SK-N-SH (cell line): ENCODE results near the gene PKIB. TPM values are rescaled to one million over a fixed set of nuclear protein-coding genes. Genes with fewer than 3 reads are reported as not detected.

Experiments
- CTCF ChIA-PET: fragments of 300-600, 350-600 bp; formaldehyde crosslinking; extraction: SDS; loops from one replicate; lab custom pipeline; 2021; lab: Yijun Ruan, JAX
- POLR2A ChIA-PET: fragments of 350-600 bp; sonication (Branson Sonifier 250); formaldehyde crosslinking; extraction: SDS; loops from one replicate; lab custom pipeline; 2020; ENCODE audit warnings: antibody characterized with exemption, inconsistent platforms; lab: Yijun Ruan, JAX
- DNase-seq: peaks from one replicate; pipeline ENCODE4 v3.0.0; 2012
- H2AFZ ChIP-seq: fragments of 200-600 bp; sonication (generic); 2 replicates; pipeline ENCODE4 v1.8.1; 2016; ENCODE audit warnings: antibody characterized with exemption, mild to moderate bottlenecking, low read depth
- H3F3A ChIP-seq: fragments of 200-600 bp; sonication (generic); replicated peaks from 2 replicates; pipeline ENCODE3; 2016; ENCODE audit warnings: antibody characterized with exemption, mild to moderate bottlenecking; ENCODE audit not compliant: insufficient read depth
- H3K27ac ChIP-seq, 2 experiments: fragments of 200-500 bp in 1 of 2; fragments of 200-600 bp in 1 of 2; sonication (Bioruptor generic) in 1 of 2; sonication (generic), shearing (Covaris generic) in 1 of 2; 2 replicates each; pipeline versions ENCODE4 v1.5.1 to v1.6.1; 2014 to 2016; ENCODE audit warnings: low read depth in 2 of 2, inconsistent platforms in 1 of 2, low read length in 1 of 2, mild to moderate bottlenecking in 1 of 2, mixed read lengths in 1 of 2
- H3K27me3 ChIP-seq: fragments of 200-600 bp; sonication (generic), shearing (Covaris generic); 2 replicates; pipeline ENCODE4 v1.6.1; 2016; ENCODE audit warnings: mixed run types; ENCODE audit not compliant: insufficient read depth
- H3K36me3 ChIP-seq, 2 experiments: fragments of 200-500 bp in 1 of 2; fragments of 200-600 bp in 1 of 2; sonication (Bioruptor generic) in 1 of 2; sonication (generic) in 1 of 2; replicated peaks in 1 of 2; 2 replicates each; pipeline versions ENCODE3 to v1.5.1; 2014 to 2016; ENCODE audit warnings: low read length in 1 of 2, mild to moderate bottlenecking in 1 of 2; ENCODE audit not compliant: insufficient read depth in 2 of 2, control insufficient read depth in 1 of 2
- H3K4me1 ChIP-seq, 2 experiments: fragments of 200-500 bp in 1 of 2; fragments of 200-600 bp in 1 of 2; sonication (Bioruptor generic) in 1 of 2; sonication (generic), shearing (Covaris generic) in 1 of 2; 2 replicates each; pipeline versions ENCODE4 v1.5.1 to v1.6.1; 2014 to 2016; ENCODE audit warnings: low read depth in 1 of 2, low read length in 1 of 2, mixed run types in 1 of 2; ENCODE audit not compliant: insufficient read depth in 2 of 2, control insufficient read depth in 1 of 2
- H3K4me2 ChIP-seq: fragments of 200-600 bp; sonication (generic), shearing (Covaris generic); 2 replicates; pipeline ENCODE4 v1.6.1; 2017; ENCODE audit warnings: mixed run types
- H3K4me3 ChIP-seq, 2 experiments: fragments of 200-500 bp in 1 of 2; fragments of 200-600 bp in 1 of 2; sonication (Bioruptor generic) in 1 of 2; sonication (generic), shearing (Covaris generic) in 1 of 2; 2 replicates each; pipeline versions ENCODE4 v1.5.1 to v1.8.1; 2014 to 2016; ENCODE audit warnings: low read depth in 2 of 2, inconsistent platforms in 1 of 2, low read length in 1 of 2, mild to moderate bottlenecking in 1 of 2, mixed read lengths in 1 of 2, moderate library complexity in 1 of 2
- H3K79me2 ChIP-seq: fragments of 200-600 bp; sonication (generic); 2 replicates; pipeline ENCODE4 v1.8.1; 2017; ENCODE audit warnings: mild to moderate bottlenecking; ENCODE audit not compliant: insufficient read depth
- H3K9ac ChIP-seq: fragments of 200-600 bp; sonication (generic); 2 replicates; pipeline ENCODE4 v1.6.1; 2017; ENCODE audit warnings: mixed run types
- H3K9me2 ChIP-seq: fragments of 200-600 bp; sonication (generic); 2 replicates; pipeline ENCODE4 v1.6.1; 2017; ENCODE audit warnings: mixed run types
- H3K9me3 ChIP-seq: fragments of 200-600 bp; sonication (generic); 2 replicates; pipeline ENCODE4 v1.6.1; 2017; ENCODE audit warnings: mixed run types, mild to moderate bottlenecking, moderate library complexity
- H4K20me1 ChIP-seq: fragments of 200-600 bp; sonication (generic); 2 replicates; pipeline ENCODE4 v1.6.1; 2017; ENCODE audit warnings: mild to moderate bottlenecking, mixed run types; ENCODE audit not compliant: insufficient read depth
- CTCF ChIP-seq: fragments of 200-600 bp; sonication (generic); IDR thresholded peaks from 2 replicates; pipeline ENCODE4 v1.6.1; 2017; ENCODE audit warnings: antibody characterized with exemption, mild to moderate bottlenecking, moderate library complexity
- FOXJ3 ChIP-seq: sonication (generic); formaldehyde crosslinking; IDR thresholded peaks from 2 replicates; pipeline ENCODE4 v1.5.1; 2020; ENCODE audit warnings: mild to moderate bottlenecking, missing genetic modification reagents
- JUND ChIP-seq: IDR thresholded peaks from 2 replicates; pipeline ENCODE4 v1.4.0; 2012
- MEF2A ChIP-seq: IDR thresholded peaks from 2 replicates; pipeline ENCODE4 v1.4.0; 2012; ENCODE audit warnings: low read depth, borderline replicate concordance
- NFIC ChIP-seq: IDR thresholded peaks from 2 replicates; pipeline ENCODE4 v1.4.0; 2012; ENCODE audit warnings: borderline replicate concordance
- PBX3 ChIP-seq: IDR thresholded peaks from 2 replicates; pipeline ENCODE4; 2012
- SIN3A ChIP-seq: IDR thresholded peaks from 2 replicates; pipeline ENCODE4 v1.6.1; 2012; ENCODE audit warnings: low read depth, mild to moderate bottlenecking, low read length, moderate library complexity, borderline replicate concordance
- TAF1 ChIP-seq: IDR thresholded peaks from 2 replicates; pipeline ENCODE4 v1.6.1; 2012; ENCODE audit warnings: low read depth, mild to moderate bottlenecking, low read length, moderate library complexity, borderline replicate concordance
- ZBTB33 ChIP-seq: IDR thresholded peaks from 2 replicates; pipeline ENCODE4 v1.4.0; 2012; ENCODE audit warnings: low read depth, borderline replicate concordance
- WGBS: methylation state at CpG from one replicate; pipeline ENCODE4 v1.1.6; 2017; ENCODE audit warnings: low lambda C conversion rate; 5-methylcytosine and 5-hydroxymethylcytosine counted together
- polyA plus RNA-seq, 3 experiments: library from polyadenylated mRNA; depleted of rRNA; stranded (reverse); fragments of >200 nt; gene quantifications; 2 replicates each; pipeline ENCODE4 v1.2.3, GENCODE V29; 2012

Gene PKIB
- polyA plus RNA-seq, 1 of the 3 experiments (the other 2 are of a cell fraction), result 0.30 TPM

- no peaks in the 10 kb centered on the region for H4K20me1 ChIP-seq
- H3F3A ChIP-seq, result no peaks in the 10 kb centered on the region
- CTCF ChIA-PET, result no interaction called here
- H3K79me2 ChIP-seq, result no peaks in the 10 kb centered on the region
- H3K36me3 ChIP-seq, result no peaks in the 10 kb centered on the region
- H3K9me2 ChIP-seq, result no peaks in the 10 kb centered on the region
- H3K4me2 ChIP-seq, result no peak overlapping the region
- no peak for DNase-seq
- H3K27me3 ChIP-seq, result peaks cover 39% of the 10 kb centered on the region
- no peak overlapping the region for H3K4me3 ChIP-seq
- peaks cover 0 to 5% of the 10 kb centered on the region in 2 experiments; a peak in 1 of 4 replicates for H3K4me1 ChIP-seq
- no peaks in the 10 kb centered on the region for H3K9me3 ChIP-seq
- no peak for TF ChIP-seq JUND
- no peak for TF ChIP-seq CTCF
- no peak for TF ChIP-seq ZBTB33
- no peak for TF ChIP-seq TAF1
- TF ChIP-seq FOXJ3 (CRISPR knock-in tag), result no peak
- no peak for TF ChIP-seq SIN3A
- no peak for TF ChIP-seq MEF2A
- no peak for TF ChIP-seq NFIC
- H3K27ac ChIP-seq, result no peak overlapping the region
- no peak overlapping the region for H2AFZ ChIP-seq
- POLR2A ChIA-PET, result no interaction called here
- 54% methylated on average over 4 of the region's 4 CpGs for WGBS
- H3K9ac ChIP-seq, result no peak overlapping the region
Observed at GRCh38 chr6:122736163-122736562, 126.0 kb downstream of the PKIB start.

GRCh38 chr6:122736616-122737015, 126.4 kb downstream of the PKIB start:
- Histone ChIP-seq H3K4me1 (peaks cover 0 to 5% of the 10 kb centered on the region in 2 experiments; a peak in 1 of 4 replicates), H4K20me1 (no peaks in the 10 kb centered on the region), H2AFZ (no peak overlapping the region), H3K79me2 (no peaks in the 10 kb centered on the region), H3K9me2 (no peaks in the 10 kb centered on the region), H3K4me3 (no peak overlapping the region), H3K27me3 (peaks cover 43% of the 10 kb centered on the region), H3K36me3 (no peaks in the 10 kb centered on the region), H3K9ac (no peak overlapping the region), H3K27ac (no peak overlapping the region), H3F3A (no peaks in the 10 kb centered on the region), H3K9me3 (no peaks in the 10 kb centered on the region), H3K4me2 (no peak overlapping the region)
- no peak for DNase-seq
- no peak for TF ChIP-seq PBX3
- 5% methylated on average over 3 of the region's 3 CpGs for WGBS
- ChIA-PET CTCF (no interaction called here), POLR2A (no interaction called here)
